ENCODE data around the gene ZNF540.

Gene ZNF540

DNA sequence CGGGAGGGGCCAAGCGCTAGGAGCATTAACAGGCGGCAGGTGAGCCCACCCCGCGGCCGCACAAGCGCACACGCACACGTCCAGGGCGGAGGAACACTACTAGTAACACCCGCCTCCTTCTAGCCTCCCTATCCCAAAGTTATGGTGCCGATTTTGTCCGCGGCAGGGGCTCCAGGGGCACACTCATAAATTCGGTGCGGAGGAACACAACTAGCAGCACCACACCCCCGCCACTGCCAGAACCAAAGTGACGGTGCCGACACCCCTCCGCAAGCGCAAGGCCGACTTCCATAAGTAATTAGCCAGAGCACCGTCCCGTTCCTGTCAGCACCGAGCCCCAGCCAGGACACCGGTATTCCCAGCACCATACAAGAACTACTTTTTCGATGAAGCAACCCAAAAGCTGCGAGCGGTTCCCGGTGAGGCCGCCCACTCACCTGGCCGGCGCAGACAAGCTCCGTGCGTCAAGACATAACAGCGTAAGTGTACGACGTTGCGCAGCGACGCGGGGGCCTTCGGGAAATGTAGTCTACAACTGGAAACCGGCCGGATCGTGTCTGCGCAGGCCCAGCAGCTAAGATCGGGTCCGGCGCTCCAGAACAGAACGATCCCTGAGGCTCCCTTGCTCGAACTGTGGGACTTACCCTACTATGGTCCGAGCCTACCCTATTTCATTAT is at the start of gene ZNF540, which contains the start of gene ZNF571:
Gene ZNF540 (plus strand): TSS at position 573 of the 678 bp plus-strand sequence. CDS start 3,572 bp downstream, outside the sequence.
Gene ZNF571 (minus strand): TSS at position 489 of the 678 bp plus-strand sequence. CDS start 8,116 bp downstream, outside the sequence.
- Histone ChIP-seq H3K4me1 (ENCODE audit: insufficient read depth, low read length) (peaks cover 14% of the 10 kb centered on the region), H3K27me3 (ENCODE audit: control insufficient read depth in 1 of 2, insufficient read depth in 2 of 2, low read length in 2 of 2) (no peaks in the 10 kb centered on the region), H3K9ac (ENCODE audit: low read length) (peak within 1 kb of the TSS; percentile 89), H3K36me3 (ENCODE audit: insufficient read depth, low read length) (peaks cover 7% of the 10 kb centered on the region), H3K9me3 (ENCODE audit: low read length) (peaks cover 4% of the 10 kb centered on the region), H3K4me3 (ENCODE audit: low read depth in 1 of 2, low read length in 2 of 2) (peak within 1 kb of the TSS; percentile 75 to 84), H3K27ac (ENCODE audit: low read depth, low read length) (peak within 1 kb of the TSS; percentile 95)

DNA sequence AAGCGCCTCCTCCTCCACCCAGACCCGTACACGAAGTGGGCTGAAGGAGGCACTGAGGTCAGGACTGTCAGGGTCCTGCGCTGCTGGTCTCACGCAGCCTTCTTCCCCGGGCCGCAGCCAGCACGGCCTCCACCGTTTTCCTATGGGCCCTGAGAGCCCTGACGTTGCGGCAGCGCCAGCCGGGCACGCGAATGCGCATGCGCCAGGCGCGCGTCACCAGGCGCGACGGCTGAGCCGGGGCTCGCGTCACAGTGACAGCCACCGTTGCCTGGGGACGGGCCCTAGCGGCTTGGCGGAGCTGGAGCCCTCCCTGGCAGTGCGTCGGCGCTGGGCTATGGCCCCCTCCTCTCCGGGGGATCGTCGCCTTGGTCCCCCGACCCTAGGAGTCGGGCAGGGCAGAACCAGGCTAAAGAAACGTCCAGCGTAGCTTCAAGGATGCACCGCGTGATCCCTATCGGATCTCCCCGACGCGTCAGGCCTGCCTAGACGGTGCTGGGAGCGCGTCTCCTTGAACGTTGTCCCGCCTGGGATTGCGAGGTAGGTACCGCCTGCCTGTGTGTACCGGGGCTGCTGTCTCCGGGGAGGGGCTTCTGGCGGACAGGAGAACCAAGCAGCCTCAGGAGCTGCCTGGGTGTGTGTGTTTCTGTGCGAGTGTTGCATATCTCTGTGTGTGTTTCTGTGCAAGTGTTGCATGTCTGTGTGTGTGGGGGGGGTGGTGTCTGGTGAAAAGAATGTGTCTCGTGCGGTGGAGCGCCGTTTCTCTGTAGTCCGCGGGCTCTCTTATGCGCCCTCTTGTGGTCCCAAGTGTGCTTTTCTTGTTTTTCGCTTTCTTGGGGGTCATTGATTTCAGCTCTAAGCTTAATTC is 43.3 kb upstream of the ZNF540 start:
- no peaks in the 10 kb centered on the region for H3K27me3 ChIP-seq (ENCODE audit: control insufficient read depth in 1 of 2, insufficient read depth in 2 of 2, low read length in 2 of 2)
- H3K4me3 ChIP-seq (ENCODE audit: low read depth in 1 of 2, low read length in 2 of 2): peak overlapping the region; percentile 21 to 38
- H3K27ac ChIP-seq (ENCODE audit: low read depth, low read length): no peak overlapping the region
- H3K9me3 ChIP-seq (ENCODE audit: low read length): peaks cover 42% of the 10 kb centered on the region
- no peaks in the 10 kb centered on the region for H3K4me1 ChIP-seq (ENCODE audit: insufficient read depth, low read length)
- H3K36me3 ChIP-seq (ENCODE audit: insufficient read depth, low read length): no peaks in the 10 kb centered on the region
- H3K9ac ChIP-seq (ENCODE audit: low read length): no peak overlapping the region

DNA sequence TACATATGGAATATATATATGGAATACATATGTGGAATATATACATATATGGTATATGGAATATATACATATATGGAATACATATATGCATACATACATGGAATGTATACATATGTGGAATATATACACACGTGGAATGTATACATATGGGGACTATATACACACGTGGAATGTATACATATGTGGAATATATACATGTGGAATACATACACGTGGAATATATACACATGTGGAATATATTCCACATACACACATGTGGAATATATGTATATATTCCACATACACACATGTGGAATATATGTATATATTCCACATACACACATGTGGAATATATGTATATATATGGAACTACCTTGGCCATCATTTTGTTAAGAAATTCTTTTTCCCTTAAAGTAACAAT is 31.2 kb upstream of the ZNF540 start:
- H3K27ac ChIP-seq (ENCODE audit: low read depth, low read length): no peak overlapping the region
- H3K4me3 ChIP-seq (ENCODE audit: low read depth in 1 of 2, low read length in 2 of 2): no peak overlapping the region
- peaks cover 85% of the 10 kb centered on the region for H3K9me3 ChIP-seq (ENCODE audit: low read length)
- no peak overlapping the region for H3K9ac ChIP-seq (ENCODE audit: low read length)
- peaks cover 17% of the 10 kb centered on the region for H3K36me3 ChIP-seq (ENCODE audit: insufficient read depth, low read length)
- no peaks in the 10 kb centered on the region for H3K27me3 ChIP-seq (ENCODE audit: control insufficient read depth in 1 of 2, insufficient read depth in 2 of 2, low read length in 2 of 2)
- H3K4me1 ChIP-seq (ENCODE audit: insufficient read depth, low read length): no peaks in the 10 kb centered on the region

DNA sequence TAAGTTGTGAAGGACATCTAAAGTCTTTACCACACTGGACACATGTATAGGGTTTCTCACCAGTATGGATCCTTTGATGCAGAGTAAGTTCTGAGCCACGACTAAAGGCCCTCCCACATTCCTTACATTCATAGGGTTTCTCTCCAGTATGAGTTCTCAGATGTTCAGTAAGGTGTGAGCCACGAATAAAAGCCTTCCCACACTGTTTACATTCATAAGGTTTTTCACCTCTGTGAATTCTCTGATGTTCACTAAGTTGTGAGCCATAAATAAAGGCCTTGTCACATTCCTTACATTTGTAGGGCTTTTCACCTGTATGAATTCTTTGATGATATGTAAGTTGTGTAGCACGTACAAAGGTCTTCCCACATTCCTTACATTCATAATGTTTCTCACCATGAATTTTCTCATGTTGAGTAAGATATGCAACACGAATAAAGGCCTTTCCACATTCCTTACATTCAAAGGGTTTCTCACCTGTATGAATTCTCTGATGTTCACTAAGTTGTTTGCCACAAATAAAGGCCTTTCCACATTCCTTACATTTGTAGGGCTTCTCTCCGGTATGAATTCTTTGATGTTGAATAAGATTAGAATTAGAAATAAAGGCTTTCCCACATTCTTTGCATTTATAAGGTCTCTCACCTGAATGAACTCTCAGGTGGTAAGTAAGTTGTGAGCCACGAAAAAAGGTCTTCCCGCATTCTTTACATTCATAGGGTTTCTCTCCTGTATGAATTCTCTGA is 29.9 kb upstream of the ZNF540 start:
- Histone ChIP-seq H3K4me3 (ENCODE audit: low read depth in 1 of 2, low read length in 2 of 2) (peak overlapping the region in 1 of 2 donors; percentile 2), H3K9me3 (ENCODE audit: low read length) (peaks cover 85% of the 10 kb centered on the region), H3K36me3 (ENCODE audit: insufficient read depth, low read length) (peaks cover 17% of the 10 kb centered on the region), H3K4me1 (ENCODE audit: insufficient read depth, low read length) (no peaks in the 10 kb centered on the region), H3K27me3 (ENCODE audit: control insufficient read depth in 1 of 2, insufficient read depth in 2 of 2, low read length in 2 of 2) (no peaks in the 10 kb centered on the region), H3K27ac (ENCODE audit: low read depth, low read length) (no peak overlapping the region), H3K9ac (ENCODE audit: low read length) (no peak overlapping the region)

DNA sequence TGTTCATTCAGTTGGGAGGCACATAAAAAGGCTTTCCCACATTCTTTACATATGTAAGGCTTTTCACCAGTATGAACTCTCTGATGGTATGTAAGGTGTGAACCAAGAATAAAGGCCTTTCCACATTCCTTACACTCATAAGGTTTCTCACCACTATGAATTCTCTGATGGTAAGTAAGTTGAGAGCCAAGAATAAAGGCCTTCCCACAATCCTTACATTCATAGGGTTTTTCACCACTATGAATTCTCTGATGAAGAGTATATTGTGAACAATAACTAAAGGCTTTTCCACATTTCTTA is 29.4 kb upstream of the ZNF540 start:
- H3K4me3 ChIP-seq (ENCODE audit: low read depth in 1 of 2, low read length in 2 of 2): no peak overlapping the region
- H3K9ac ChIP-seq (ENCODE audit: low read length): no peak overlapping the region
- H3K4me1 ChIP-seq (ENCODE audit: insufficient read depth, low read length): no peaks in the 10 kb centered on the region
- peaks cover 17% of the 10 kb centered on the region for H3K36me3 ChIP-seq (ENCODE audit: insufficient read depth, low read length)
- H3K27ac ChIP-seq (ENCODE audit: low read depth, low read length): no peak overlapping the region
- H3K9me3 ChIP-seq (ENCODE audit: low read length): peaks cover 90% of the 10 kb centered on the region
- H3K27me3 ChIP-seq (ENCODE audit: control insufficient read depth in 1 of 2, insufficient read depth in 2 of 2, low read length in 2 of 2): no peaks in the 10 kb centered on the region

DNA sequence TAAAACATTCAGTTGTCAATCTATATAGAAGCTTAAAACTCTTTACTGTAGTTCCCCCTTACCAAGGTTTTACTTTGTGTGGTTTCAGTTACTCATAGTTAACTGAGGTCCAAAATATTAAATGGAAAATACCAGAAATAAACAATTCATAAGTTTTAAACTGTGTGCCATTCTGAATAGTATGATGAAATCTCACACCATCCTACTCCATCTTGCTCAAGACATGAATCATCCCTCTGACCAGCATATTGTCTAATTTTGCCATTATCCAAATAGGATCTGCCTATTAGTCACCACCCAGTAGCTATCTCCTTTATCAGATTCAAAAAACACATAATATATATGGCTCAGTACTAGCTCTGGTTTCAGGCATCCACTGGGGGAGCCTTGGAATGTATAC is 22.5 kb upstream of the ZNF540 start:
- Histone ChIP-seq H3K9ac (ENCODE audit: low read length) (no peak overlapping the region), H3K27me3 (ENCODE audit: control insufficient read depth in 1 of 2, insufficient read depth in 2 of 2, low read length in 2 of 2) (no peaks in the 10 kb centered on the region), H3K9me3 (ENCODE audit: low read length) (peaks cover 70% of the 10 kb centered on the region), H3K36me3 (ENCODE audit: insufficient read depth, low read length) (peaks cover 15% of the 10 kb centered on the region), H3K4me1 (ENCODE audit: insufficient read depth, low read length) (no peaks in the 10 kb centered on the region), H3K4me3 (ENCODE audit: low read depth in 1 of 2, low read length in 2 of 2) (no peak overlapping the region), H3K27ac (ENCODE audit: low read depth, low read length) (no peak overlapping the region)

DNA sequence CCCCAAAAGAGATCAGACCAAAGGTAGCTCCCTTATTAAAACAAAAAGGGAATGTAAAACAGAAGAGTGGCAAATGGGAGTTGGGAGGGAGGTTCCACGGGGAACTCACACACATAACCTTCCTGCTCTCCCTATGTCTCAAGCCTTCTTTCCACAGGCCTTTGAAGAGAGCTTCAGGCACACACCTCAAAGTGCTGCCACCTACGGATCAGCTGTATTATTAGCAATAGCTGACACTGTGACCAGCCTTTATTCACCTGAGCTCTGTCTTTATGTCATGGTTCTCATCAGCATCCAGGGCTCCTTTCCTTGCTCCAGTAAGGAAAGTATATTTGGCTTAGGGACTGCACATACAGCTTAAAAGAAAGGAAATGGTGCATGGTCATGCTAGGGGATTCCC is 11.3 kb upstream of the ZNF540 start:
- no peak overlapping the region for H3K9ac ChIP-seq (ENCODE audit: low read length)
- H3K4me3 ChIP-seq (ENCODE audit: low read depth in 1 of 2, low read length in 2 of 2): peak overlapping the region in 1 of 2 donors; percentile 3
- H3K9me3 ChIP-seq (ENCODE audit: low read length): peaks cover 64% of the 10 kb centered on the region
- no peaks in the 10 kb centered on the region for H3K4me1 ChIP-seq (ENCODE audit: insufficient read depth, low read length)
- H3K36me3 ChIP-seq (ENCODE audit: insufficient read depth, low read length): peaks cover 69% of the 10 kb centered on the region
- H3K27me3 ChIP-seq (ENCODE audit: control insufficient read depth in 1 of 2, insufficient read depth in 2 of 2, low read length in 2 of 2): no peaks in the 10 kb centered on the region
- no peak overlapping the region for H3K27ac ChIP-seq (ENCODE audit: low read depth, low read length)

DNA sequence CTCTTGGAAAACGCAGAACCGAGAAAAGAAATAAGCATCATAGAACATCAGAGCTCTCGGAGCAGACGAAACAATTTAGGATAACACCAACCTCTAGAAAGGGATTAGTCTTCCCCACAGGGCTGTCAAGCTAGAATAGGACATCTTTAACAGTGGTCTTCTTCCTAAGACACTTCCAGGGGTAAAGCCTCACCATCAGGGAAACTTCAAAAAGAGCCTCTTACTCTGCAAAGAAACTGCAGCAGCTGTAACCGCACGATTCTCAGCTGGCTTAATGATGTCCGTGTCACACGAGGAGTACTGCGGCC is 726 bp upstream of the ZNF540 start:
- peaks cover 5% of the 10 kb centered on the region for H3K36me3 ChIP-seq (ENCODE audit: insufficient read depth, low read length)
- no peaks in the 10 kb centered on the region for H3K27me3 ChIP-seq (ENCODE audit: control insufficient read depth in 1 of 2, insufficient read depth in 2 of 2, low read length in 2 of 2)
- H3K9me3 ChIP-seq (ENCODE audit: low read length): peaks cover 4% of the 10 kb centered on the region
- H3K9ac ChIP-seq (ENCODE audit: low read length): peak overlapping the region; percentile 89
- peak overlapping the region; percentile 95 for H3K27ac ChIP-seq (ENCODE audit: low read depth, low read length)
- peak overlapping the region; percentile 75 to 84 for H3K4me3 ChIP-seq (ENCODE audit: low read depth in 1 of 2, low read length in 2 of 2)
- peaks cover 14% of the 10 kb centered on the region for H3K4me1 ChIP-seq (ENCODE audit: insufficient read depth, low read length)

DNA sequence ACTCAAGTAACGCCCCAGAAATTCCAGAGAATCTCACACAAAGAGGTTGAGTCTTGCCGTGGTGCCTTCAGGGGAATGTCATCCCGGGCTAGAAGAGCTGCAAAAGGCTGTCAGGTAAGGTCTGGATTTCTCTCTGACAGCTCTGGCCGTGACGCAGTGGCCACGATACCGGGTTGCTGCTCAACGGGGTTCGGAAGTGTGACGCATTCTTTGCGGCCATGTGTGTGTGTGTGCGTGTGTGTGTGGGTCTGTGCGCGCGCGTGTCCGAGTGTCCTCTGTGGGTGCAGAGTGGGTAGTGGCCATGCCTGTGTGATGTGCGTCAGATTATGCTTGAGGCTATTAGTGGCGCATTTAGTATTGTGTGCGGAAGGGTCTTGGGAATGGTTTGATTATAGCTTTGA is 306 bp downstream of the ZNF540 start:
- H3K27ac ChIP-seq (ENCODE audit: low read depth, low read length): peak overlapping the region; percentile 95

DNA sequence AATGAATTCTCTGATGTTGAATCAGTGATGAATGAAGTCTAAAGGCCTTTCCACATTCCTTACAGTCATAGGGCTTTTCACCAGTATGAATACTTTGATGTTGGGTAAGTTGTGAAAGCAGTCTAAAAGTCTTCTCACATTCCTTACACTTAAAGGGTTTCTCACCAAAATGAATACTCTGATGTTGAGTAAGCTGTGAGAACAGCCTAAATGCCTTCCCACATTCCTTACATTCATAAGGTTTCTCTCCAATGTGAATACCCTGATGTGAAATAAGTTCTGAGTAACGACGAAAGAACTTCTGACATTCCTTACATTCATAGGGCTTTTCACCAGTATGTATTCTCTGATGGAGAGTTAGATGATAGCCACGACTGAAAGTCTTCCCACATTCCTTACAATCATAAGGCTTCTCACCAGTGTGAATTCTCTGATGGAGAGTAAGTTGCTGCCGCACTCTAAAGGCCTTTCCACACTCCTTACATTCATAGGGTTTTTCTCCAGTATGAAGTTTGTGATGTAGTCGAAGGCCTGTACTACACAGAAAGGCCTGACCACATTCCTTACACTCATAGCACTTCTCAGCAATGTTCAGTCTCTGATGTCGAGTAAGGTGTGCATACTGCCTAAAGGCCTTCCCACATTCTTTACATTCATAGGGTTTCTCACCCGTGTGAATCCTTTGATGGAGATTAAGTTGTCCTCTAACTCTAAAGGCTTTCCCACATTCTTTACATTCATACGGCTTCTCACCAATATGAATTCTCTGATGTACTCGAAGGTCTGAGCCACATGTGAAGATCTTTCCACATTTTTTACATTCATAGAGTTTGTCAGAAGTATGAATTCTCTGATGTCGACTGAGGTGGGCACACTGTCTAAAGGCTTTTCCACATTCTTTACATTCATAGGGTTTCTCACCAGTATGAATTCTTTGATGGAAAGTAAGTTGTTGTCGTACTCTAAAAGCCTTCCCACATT is 40.7 kb downstream of the ZNF540 start:
- H3K9me3 ChIP-seq (ENCODE audit: low read length): peaks cover 67% of the 10 kb centered on the region
- no peaks in the 10 kb centered on the region for H3K4me1 ChIP-seq (ENCODE audit: insufficient read depth, low read length)
- H3K27ac ChIP-seq (ENCODE audit: low read depth, low read length): no peak overlapping the region
- peaks cover 33% of the 10 kb centered on the region for H3K36me3 ChIP-seq (ENCODE audit: insufficient read depth, low read length)
- no peaks in the 10 kb centered on the region for H3K27me3 ChIP-seq (ENCODE audit: control insufficient read depth in 1 of 2, insufficient read depth in 2 of 2, low read length in 2 of 2)
- peak overlapping the region in 1 of 2 donors; percentile 17 for H3K4me3 ChIP-seq (ENCODE audit: low read depth in 1 of 2, low read length in 2 of 2)
- no peak overlapping the region for H3K9ac ChIP-seq (ENCODE audit: low read length)

More for the DNA sequence above, 306 bp downstream of the ZNF540 start:
- Histone ChIP-seq H3K4me3 (ENCODE audit: low read depth in 1 of 2, low read length in 2 of 2) (peak overlapping the region; percentile 75 to 84), H3K4me1 (ENCODE audit: insufficient read depth, low read length) (peaks cover 14% of the 10 kb centered on the region), H3K9ac (ENCODE audit: low read length) (peak overlapping the region; percentile 89), H3K36me3 (ENCODE audit: insufficient read depth, low read length) (peaks cover 13% of the 10 kb centered on the region), H3K27me3 (ENCODE audit: control insufficient read depth in 1 of 2, insufficient read depth in 2 of 2, low read length in 2 of 2) (no peaks in the 10 kb centered on the region), H3K9me3 (ENCODE audit: low read length) (peaks cover 8% of the 10 kb centered on the region)

Measured in muscle layer of colon (tissue), 2 donors.